ENCODE measurements around the gene CFAP77. TPM values are rescaled to one million over a fixed set of nuclear protein-coding genes. Genes with fewer than 3 reads are reported as not detected.
A peak's percentile ranks its signal among the peaks of the same experiment; 100 is the strongest.
"Not testable (repeated sequence)": the region's sequence is repeated elsewhere in the genome, so short reads cannot be mapped to it uniquely, and the experiment has no call there.

The CFAP77 gene
- total RNA-seq, 2 experiments from 2014 or later = not detected

DNA sequence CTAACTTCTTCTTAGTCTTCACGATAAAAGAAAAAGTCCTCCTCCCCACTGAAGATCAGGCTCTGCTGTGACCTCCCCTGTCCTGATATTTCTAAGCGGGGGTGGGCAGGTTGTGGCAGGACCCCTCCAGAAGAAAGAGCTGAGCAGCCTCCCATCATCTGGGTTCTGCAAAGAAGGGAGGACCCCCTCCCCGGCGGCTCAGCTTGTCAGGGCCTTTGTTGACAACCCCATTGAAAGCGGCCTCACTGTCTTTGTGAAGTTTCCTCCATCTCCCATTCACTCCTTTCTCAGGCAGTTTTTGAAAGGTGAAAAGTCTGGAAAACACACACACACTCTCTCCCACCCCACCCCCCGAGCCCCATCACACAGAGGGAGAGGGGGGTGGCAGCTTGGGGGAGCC lies 146.2 kb downstream of the CFAP77 start:
- Mint-ChIP-seq H3K9me3 (peaks cover 4% of the 10 kb centered on the region), H3K27ac (no peak overlapping the region), H3K4me1 (no peaks in the 10 kb centered on the region), H3K36me3 (ENCODE audit: low read depth) (no peaks in the 10 kb centered on the region), H3K27me3 (peaks cover 25% of the 10 kb centered on the region), H3K4me3 (no peak overlapping the region)
- ChIA-PET POLR2A (no interaction called here), CTCF (interaction anchor here (0.7 kb wide), 1 partner anchor 79 kb away, joined by 4 read pairs; no protein-coding TSS in a partner anchor)
- DNase-seq = no peak

DNA sequence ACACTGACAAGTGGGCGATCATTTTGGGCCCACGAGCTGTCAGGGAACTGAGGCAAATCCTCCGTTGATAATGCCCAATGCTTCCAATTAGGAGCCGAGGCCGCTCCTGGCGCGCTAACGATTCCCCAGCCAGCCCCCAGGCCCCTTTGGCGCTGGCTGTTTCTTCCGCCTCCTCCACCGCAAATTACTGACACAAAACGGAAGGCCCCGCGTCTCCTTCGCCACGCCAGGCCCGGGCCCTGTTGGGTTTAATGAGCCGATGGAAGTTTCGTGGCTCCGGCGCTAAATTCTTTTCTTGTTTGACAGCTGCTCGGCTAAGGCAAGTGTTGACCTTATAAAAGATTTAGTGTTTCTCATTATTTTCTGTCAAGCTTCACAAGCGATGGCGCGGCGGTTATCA lies 146.7 kb downstream of the CFAP77 start:
- DNase-seq = no peak
- Mint-ChIP-seq H3K27me3 (peaks cover 27% of the 10 kb centered on the region), H3K27ac (no peak overlapping the region), H3K4me1 (no peaks in the 10 kb centered on the region), H3K36me3 (ENCODE audit: low read depth) (no peaks in the 10 kb centered on the region), H3K9me3 (peaks cover 4% of the 10 kb centered on the region), H3K4me3 (no peak overlapping the region)
- POLR2A ChIA-PET = no interaction called here
- CTCF ChIA-PET = interaction anchor here (0.7 kb wide), 1 partner anchor 79 kb away, joined by 4 read pairs; no protein-coding TSS in a partner anchor

DNA sequence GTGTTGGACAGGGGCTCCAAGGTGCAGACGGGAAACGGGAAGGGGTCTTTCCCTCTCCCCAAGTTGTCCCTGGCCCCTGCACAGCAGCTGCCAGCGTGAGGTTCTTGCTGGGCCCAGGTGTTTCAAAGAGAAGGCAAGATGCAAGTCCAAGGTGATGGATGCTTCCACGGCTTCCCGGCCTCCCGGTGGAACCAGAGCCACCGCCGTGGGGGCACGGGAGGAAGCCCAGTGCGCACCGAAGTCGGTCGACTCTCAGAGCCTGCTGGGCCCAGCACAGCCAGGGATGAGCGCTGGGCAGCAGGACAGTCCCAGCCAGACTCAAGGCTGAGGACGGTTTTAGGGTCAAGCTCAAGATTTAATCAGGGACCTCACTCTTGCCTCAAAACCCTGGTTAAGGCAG lies 147.1 kb downstream of the CFAP77 start:
- peaks cover 32% of the 10 kb centered on the region for H3K27me3 Mint-ChIP-seq
- DNase-seq = no peak
- ChIA-PET CTCF (no interaction called here), POLR2A (no interaction called here)
- H3K4me3 Mint-ChIP-seq = no peak overlapping the region
- no peak overlapping the region for H3K27ac Mint-ChIP-seq
- H3K9me3 Mint-ChIP-seq = peaks cover 4% of the 10 kb centered on the region
- H3K4me1 Mint-ChIP-seq = no peaks in the 10 kb centered on the region
- H3K36me3 Mint-ChIP-seq (ENCODE audit: low read depth) = no peaks in the 10 kb centered on the region

DNA sequence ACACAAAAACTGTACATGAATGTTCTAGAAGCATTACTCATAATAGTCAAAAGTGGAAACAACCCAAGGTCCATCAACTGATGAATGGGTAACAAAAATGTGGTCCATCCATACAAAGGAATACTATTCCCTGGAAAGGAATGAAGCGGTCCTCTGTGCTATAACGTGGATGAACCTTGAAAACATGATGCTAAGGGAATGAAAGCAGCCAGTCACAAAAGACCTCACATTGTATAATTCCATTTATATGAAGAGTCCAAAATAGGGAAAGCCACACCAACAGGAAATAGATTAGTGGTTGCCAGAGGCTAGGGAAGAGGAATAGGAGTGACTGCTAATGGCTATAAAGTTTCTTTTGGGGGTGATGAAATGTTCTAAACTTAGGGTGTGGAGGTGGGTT lies 149.7 kb downstream of the CFAP77 start:
- no peak for DNase-seq
- peaks cover 38% of the 10 kb centered on the region for H3K27me3 Mint-ChIP-seq
- CTCF ChIA-PET = interaction anchor here (1.3 kb wide), 1 partner anchor 15 kb away, joined by 7 read pairs; no protein-coding TSS in a partner anchor
- H3K36me3 Mint-ChIP-seq (ENCODE audit: low read depth) = no peaks in the 10 kb centered on the region
- no peak overlapping the region for H3K27ac Mint-ChIP-seq
- POLR2A ChIA-PET = no interaction called here
- H3K9me3 Mint-ChIP-seq = peaks cover 4% of the 10 kb centered on the region
- no peak overlapping the region for H3K4me3 Mint-ChIP-seq
- H3K4me1 Mint-ChIP-seq = no peaks in the 10 kb centered on the region

DNA sequence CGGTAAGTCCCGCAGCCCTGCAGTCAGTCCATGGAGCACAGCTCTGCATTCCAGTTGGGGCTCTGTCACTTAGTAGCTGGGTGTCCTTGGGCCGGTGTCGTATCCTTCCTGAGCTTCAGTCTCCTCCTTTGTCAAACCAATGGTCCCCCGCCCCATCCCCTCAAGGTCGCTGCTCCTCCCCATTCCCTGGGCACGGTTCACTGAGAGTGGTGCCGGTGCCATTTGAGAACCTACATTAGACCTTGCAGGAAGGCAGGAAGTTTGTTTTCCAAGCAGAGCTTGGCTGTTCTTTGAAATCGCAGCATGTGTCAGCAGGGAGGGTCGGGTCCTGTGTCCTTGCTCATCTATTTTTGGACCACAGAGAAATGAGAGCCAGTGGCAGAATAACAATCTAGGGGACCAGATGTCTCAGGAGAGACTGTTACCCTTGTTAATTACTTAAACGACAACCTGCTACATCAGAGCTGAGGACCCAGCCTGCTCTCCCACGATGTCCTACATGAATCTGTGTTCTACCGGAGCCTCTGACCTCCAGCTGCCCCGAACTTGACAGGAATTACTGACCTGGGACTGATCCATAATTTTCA lies 150.7 kb downstream of the CFAP77 start:
- ChIA-PET CTCF (interaction anchor here (0.6 to 1.3 kb wide), 3 partner anchors 14 to 120 kb away, joined by 3 to 7 read pairs (median 3); no protein-coding TSS in a partner anchor), POLR2A (no interaction called here)
- no peak for DNase-seq
- H3K36me3 Mint-ChIP-seq (ENCODE audit: low read depth) = no peaks in the 10 kb centered on the region
- H3K4me3 Mint-ChIP-seq = no peak overlapping the region
- H3K27me3 Mint-ChIP-seq = peaks cover 32% of the 10 kb centered on the region
- H3K4me1 Mint-ChIP-seq = no peaks in the 10 kb centered on the region
- peaks cover 4% of the 10 kb centered on the region for H3K9me3 Mint-ChIP-seq
- H3K27ac Mint-ChIP-seq = no peak overlapping the region

DNA sequence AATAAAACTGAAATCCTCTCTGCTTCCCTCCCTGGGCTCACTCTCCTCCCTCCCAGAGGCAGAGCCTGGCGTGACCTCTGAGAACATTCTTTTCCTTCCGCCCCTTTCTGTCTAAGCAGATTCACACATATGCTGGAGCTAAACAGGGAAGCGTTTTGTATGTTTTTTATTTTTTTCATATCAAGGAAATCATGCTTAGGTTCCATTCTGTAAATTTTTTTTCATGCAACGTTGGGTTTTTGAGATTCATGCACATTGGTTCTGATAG lies 152.2 kb downstream of the CFAP77 start:
- ChIA-PET POLR2A (no interaction called here), CTCF (no interaction called here)
- DNase-seq = no peak
- no peaks in the 10 kb centered on the region for H3K36me3 Mint-ChIP-seq (ENCODE audit: low read depth)
- H3K4me1 Mint-ChIP-seq = no peaks in the 10 kb centered on the region
- H3K4me3 Mint-ChIP-seq = no peak overlapping the region
- peaks cover 30% of the 10 kb centered on the region for H3K27me3 Mint-ChIP-seq
- no peak overlapping the region for H3K27ac Mint-ChIP-seq
- peaks cover 4% of the 10 kb centered on the region for H3K9me3 Mint-ChIP-seq

DNA sequence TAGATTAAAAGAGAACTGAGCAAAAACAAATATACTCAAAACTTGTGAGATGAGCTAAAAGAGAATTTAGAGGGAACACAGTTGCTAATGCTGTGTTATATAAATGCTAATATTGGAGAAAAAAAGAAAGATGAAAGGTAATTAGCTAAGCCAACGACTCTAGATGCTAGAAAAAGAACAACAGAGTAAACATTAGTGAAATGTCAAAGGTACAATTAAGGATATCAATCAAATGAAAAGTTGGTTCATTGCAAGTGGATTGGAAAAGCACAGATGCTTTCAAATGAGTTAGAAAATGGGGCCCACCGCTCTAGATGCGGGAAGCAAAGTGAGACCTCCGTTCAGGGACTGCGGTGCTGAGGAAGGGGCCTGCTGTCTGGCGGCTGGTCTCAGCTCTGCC lies 154.5 kb downstream of the CFAP77 start:
- DNase-seq = no peak
- Mint-ChIP-seq H3K4me1 (no peaks in the 10 kb centered on the region), H3K27ac (no peak overlapping the region), H3K27me3 (peaks cover 24% of the 10 kb centered on the region), H3K4me3 (no peak overlapping the region), H3K36me3 (ENCODE audit: low read depth) (no peaks in the 10 kb centered on the region), H3K9me3 (peaks cover 1% of the 10 kb centered on the region)
- ChIA-PET POLR2A (interaction anchor here (0.5 kb wide), 1 partner anchor 40 kb away, joined by 3 read pairs; no protein-coding TSS in a partner anchor), CTCF (interaction anchor here (1.7 kb wide), 1 partner anchor 10 kb away, joined by 8 read pairs; no protein-coding TSS in a partner anchor)

DNA sequence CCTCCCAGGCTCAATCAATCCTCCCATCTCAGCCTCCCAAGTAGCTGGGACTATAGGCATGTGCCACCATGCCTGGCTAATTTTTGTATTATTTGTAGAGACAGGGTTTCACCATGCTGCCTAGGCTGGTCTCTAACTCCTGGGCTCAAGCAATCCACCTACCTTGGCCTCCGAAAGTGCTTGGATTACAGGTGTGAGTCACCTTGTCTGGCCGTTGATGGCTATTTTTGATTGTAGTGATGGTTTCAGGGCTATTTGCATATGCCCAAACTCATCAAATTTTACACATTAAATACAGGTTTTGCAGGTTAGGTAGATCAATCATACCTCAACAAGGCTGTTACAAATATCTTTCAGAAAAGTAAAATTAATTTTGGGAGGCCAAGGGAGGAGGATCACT lies 158.8 kb downstream of the CFAP77 start:
- CTCF ChIA-PET, DNase-seq, POLR2A ChIA-PET: not testable (repeated sequence)

DNA sequence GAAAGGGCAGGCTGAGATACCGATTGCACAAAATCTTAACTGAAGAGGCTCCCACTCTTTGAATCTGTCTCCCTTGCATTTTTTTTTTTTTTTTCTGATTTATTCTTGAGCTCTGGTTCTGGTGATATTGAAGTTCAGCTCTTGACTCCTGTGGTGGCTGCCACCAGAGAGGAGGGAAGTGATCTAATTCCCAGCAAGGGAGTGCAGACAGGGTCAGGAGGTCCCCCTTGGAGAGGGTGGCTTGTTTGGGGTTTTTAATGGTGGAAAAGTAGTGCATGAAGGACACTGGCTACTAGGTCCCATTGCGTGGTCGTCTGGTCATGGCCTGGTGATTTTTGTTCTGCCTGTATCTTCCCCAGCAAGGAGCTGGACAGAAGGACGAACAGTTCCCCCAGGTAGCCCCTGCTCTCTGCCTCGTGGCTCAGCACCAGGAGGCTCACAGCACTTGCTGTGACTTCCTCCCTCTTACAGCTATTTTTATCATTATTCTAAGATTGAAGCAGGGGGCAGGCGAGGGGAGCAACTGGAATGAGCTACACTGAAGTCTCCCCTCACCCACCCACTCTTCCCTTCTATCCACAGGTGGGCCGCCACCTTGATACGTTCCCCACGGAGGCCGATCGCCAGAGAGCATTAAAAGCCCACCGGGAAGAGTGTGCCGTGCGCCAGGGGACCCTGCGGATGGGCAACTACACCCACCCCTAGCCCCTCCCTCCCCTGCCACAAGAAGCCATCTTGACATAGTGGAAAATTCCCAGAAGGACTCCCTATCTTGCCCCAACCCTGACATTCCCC lies 162.0 kb downstream of the CFAP77 start:
- H3K36me3 Mint-ChIP-seq (ENCODE audit: low read depth) = no peaks in the 10 kb centered on the region
- no peaks in the 10 kb centered on the region for H3K9me3 Mint-ChIP-seq
- no peaks in the 10 kb centered on the region for H3K4me1 Mint-ChIP-seq
- H3K27ac Mint-ChIP-seq = no peak overlapping the region
- CTCF ChIA-PET = interaction anchor here (0.6 to 1.8 kb wide), 3 partner anchors 12 to 153 kb away, joined by 3 to 4 read pairs (median 4); no protein-coding TSS in a partner anchor
- H3K4me3 Mint-ChIP-seq = no peak overlapping the region
- POLR2A ChIA-PET = no interaction called here
- no peak for DNase-seq
- peaks cover 16% of the 10 kb centered on the region for H3K27me3 Mint-ChIP-seq

More for the DNA sequence above, 158.8 kb downstream of the CFAP77 start:
- not testable (repeated sequence) for H3K4me1 Mint-ChIP-seq; H3K27ac Mint-ChIP-seq; H3K27me3 Mint-ChIP-seq; H3K4me3 Mint-ChIP-seq; H3K9me3 Mint-ChIP-seq; H3K36me3 Mint-ChIP-seq (ENCODE audit: low read depth)

DNA sequence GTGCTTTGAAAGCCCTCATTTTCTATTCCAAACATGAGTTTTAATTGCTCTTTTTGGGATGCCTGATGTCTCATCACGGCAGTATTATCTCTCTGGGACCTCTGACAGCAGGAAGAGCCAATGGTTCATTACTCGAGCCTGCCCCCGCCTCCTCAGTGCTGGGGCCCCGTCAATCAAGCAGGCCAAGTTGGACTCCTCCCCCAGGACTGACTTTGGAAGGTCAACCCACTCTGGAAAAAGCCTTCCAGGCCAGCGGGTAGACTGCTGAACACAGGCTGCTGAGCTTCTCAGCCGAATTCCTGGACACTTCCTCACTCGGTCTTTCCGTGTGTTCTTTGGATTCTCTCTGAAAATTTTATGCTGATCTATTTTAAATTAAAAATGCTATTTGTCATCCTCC lies 162.9 kb downstream of the CFAP77 start:
- no peak overlapping the region for H3K27ac Mint-ChIP-seq
- CTCF ChIA-PET = interaction anchor here (0.6 kb wide), 1 partner anchor 156 kb away, joined by 3 read pairs; no protein-coding TSS in a partner anchor
- H3K36me3 Mint-ChIP-seq (ENCODE audit: low read depth) = no peaks in the 10 kb centered on the region
- H3K27me3 Mint-ChIP-seq = peaks cover 25% of the 10 kb centered on the region
- no peak for DNase-seq
- H3K4me3 Mint-ChIP-seq = no peak overlapping the region
- H3K9me3 Mint-ChIP-seq = no peaks in the 10 kb centered on the region
- H3K4me1 Mint-ChIP-seq = no peaks in the 10 kb centered on the region
- POLR2A ChIA-PET = interaction anchor here (0.7 kb wide), 1 partner anchor 11 kb away, joined by 3 read pairs; no protein-coding TSS in a partner anchor

DNA sequence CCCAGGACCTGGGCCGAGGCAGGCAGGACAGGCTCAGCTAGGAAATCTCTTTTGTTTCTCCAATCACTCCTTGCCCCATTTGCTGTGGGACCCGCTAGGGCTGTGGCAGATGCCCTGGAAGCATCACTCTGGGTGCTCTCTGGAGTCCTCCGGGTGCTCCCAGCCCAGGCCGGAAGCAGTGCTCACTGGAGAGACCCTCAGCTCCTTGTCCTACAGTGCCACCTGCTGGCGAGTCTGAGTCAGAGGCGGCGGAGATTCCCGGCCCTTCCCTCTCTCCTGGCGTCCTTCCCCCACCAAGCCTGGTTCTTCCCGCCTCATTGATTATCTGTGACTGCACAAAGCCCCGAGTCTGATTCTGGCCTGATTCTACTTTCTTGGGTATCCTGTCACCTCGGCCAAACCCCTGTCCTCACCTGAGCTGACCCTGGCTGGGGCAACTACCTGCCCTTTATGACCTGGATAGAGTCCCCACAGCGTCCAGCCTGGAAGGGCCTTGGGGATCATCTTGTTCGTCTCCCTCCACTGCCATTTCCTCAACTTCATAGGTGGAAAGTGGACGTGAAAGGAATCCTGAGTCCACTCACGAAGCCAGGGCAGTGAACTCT lies 165.1 kb downstream of the CFAP77 start:
- DNase-seq = peak; percentile 56
- no peaks in the 10 kb centered on the region for H3K9me3 Mint-ChIP-seq
- no peak overlapping the region for H3K27ac Mint-ChIP-seq
- no peak overlapping the region for H3K4me3 Mint-ChIP-seq
- no peaks in the 10 kb centered on the region for H3K4me1 Mint-ChIP-seq
- peaks cover 43% of the 10 kb centered on the region for H3K27me3 Mint-ChIP-seq
- CTCF ChIA-PET = interaction anchor here (0.6 to 2.3 kb wide), 5 partner anchors 10 to 321 kb away, joined by 3 to 8 read pairs (median 3); no protein-coding TSS in a partner anchor
- POLR2A ChIA-PET = interaction anchor here (0.6 kb wide), 1 partner anchor 44 kb away, joined by 5 read pairs; no protein-coding TSS in a partner anchor
- H3K36me3 Mint-ChIP-seq (ENCODE audit: low read depth) = no peaks in the 10 kb centered on the region

DNA sequence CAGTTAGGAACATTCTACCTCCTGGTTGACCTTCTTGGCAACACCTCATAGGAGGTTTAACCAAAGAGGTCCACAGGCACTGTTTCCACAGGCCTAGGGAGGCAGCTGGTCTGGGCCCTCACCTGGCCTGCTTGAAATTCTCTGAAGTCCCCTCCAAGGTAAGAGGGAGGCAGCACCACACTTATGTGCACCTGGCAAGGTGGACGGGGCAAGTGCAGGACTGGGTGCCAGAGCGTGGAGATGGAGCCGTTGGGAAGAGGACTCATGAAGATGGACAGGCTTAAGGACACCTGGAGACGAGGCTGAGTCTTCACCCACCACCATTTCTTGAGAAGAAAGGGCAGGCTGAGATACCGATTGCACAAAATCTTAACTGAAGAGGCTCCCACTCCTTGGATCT lies 165.8 kb downstream of the CFAP77 start:
- H3K4me3 Mint-ChIP-seq = no peak overlapping the region
- DNase-seq = no peak
- no peaks in the 10 kb centered on the region for H3K9me3 Mint-ChIP-seq
- H3K27ac Mint-ChIP-seq = no peak overlapping the region
- peaks cover 47% of the 10 kb centered on the region for H3K27me3 Mint-ChIP-seq
- ChIA-PET CTCF (interaction anchor here (2.3 kb wide), 1 partner anchor 10 kb away, joined by 8 read pairs; no protein-coding TSS in a partner anchor), POLR2A (no interaction called here)
- no peaks in the 10 kb centered on the region for H3K4me1 Mint-ChIP-seq
- H3K36me3 Mint-ChIP-seq (ENCODE audit: low read depth) = no peaks in the 10 kb centered on the region

DNA sequence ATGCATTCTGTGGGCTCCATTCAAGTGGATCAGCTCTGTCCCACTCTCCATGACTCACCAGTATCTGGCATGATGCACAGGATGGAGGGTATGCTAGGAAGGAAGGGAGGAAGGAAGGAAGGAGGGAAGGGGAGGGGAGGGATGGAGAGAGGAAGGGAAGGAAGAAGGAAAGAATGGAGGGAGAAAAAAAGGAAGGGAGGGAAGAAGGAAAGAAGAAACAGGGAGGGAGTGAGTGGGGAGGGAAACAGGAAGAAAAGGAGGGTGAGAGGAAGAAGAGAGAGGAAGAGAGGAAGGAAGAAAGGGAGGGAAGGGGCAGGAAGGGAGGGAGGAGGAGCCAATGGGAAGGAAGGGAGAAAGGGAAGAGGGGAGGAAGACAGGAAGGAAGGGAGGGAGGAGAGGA lies 167.1 kb downstream of the CFAP77 start:
- no peak overlapping the region for H3K27ac Mint-ChIP-seq
- POLR2A ChIA-PET = no interaction called here
- H3K36me3 Mint-ChIP-seq (ENCODE audit: low read depth) = no peaks in the 10 kb centered on the region
- H3K9me3 Mint-ChIP-seq = no peaks in the 10 kb centered on the region
- no peak overlapping the region for H3K4me3 Mint-ChIP-seq
- H3K27me3 Mint-ChIP-seq = peaks cover 59% of the 10 kb centered on the region
- peaks cover 7% of the 10 kb centered on the region for H3K4me1 Mint-ChIP-seq
- CTCF ChIA-PET = no interaction called here
- DNase-seq = no peak
